Spleen (tissue), 7 donors: ENCODE data around the gene MAP7D1.

Source experiments
- CTCF ChIP-seq, 11 experiments: fragments of 200-600 bp in 7 of 11; fragments of 450-650 bp in 4 of 11; sonication (generic) in 4 of 11; IDR thresholded peaks in 8 of 11; conservative IDR thresholded peaks in 3 of 11; 1 replicate in 7 of 11; 2 replicates in 4 of 11; pipeline versions ENCODE4 v1.4.0 to v1.8.0; 2016 to 2021; ENCODE audit warnings: antibody characterized with exemption in 11 of 11, inconsistent platforms in 4 of 11, mild to moderate bottlenecking in 1 of 11
- POLR2A ChIP-seq, 3 donors: fragments of 450-650 bp; IDR thresholded peaks; one replicate each; pipeline ENCODE4 v1.5.1; 2017; ENCODE audit warnings: antibody characterized with exemption in 3 of 3, mild to moderate bottlenecking in 1 of 3
- donor health status: DM: no; HTN: no; CAD: no; lungs with moderate emphysema.
- donor health status: DM: no; HTN: no; CAD: no.
- donor health status: DM: no; HTN: no; CAD: no.

GRCh38 chr1:36137776-36138175 lies 18.2 kb upstream of the MAP7D1 start:
- TF ChIP-seq CTCF (IDR thresholded peaks at IDR 0.05 in 8 of 11, conservative IDR thresholded peaks at IDR 0.05 in 3 of 11) (no peak), POLR2A (IDR thresholded peaks at IDR 0.05) (no peak)
